Measurements from ENCODE around the gene ASAP3. TPM values are rescaled to one million over a fixed set of nuclear protein-coding genes. Genes with fewer than 3 reads are reported as not detected.
A peak's percentile ranks its signal among the peaks of the same experiment; 100 is the strongest.

ASAP3 gene
- total RNA-seq, 4 donors from 2014 or later, result 17.6 to 39.0 (median 30.5) TPM

DNA sequence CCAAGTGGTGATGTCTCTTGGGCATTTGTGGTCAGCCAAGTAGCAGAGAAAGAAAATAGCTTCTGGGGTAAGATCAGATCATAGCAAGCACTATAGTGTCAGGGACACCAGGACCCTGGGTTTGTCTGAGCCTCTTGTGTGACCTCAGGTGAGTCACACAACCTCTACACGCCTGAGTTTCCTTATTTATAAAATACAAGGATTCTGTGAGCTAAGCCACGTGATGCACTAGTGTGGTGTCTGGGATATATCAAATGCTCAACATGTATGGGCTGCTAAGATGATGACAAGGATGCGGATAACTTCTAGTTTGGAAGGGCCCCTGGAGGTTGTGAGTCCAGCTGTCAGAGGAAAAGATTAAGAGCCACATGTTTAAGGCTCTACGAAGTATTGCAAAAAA is 89.8 kb downstream of the ASAP3 start:
- intact Hi-C loops (cut with DNase I), result no loop called here
- Histone ChIP-seq H3K36me3 (peaks cover 0 to 47% (median 0%) of the 10 kb centered on the region in 3 donors), H3K4me1 (peaks cover 0 to 27% (median 22%) of the 10 kb centered on the region in 3 donors), H3K27me3 (no peaks in the 10 kb centered on the region), H3K27ac (peak overlapping the region; percentile 30 to 82 (median 73)), H3K4me3 (no peak overlapping the region), H3K9me3 (no peaks in the 10 kb centered on the region)
- WGBS, 2 donors, result 23 to 70% methylated on average over 4 of the region's 4 CpGs
- DNase-seq, result no peak
- TF ChIP-seq CTCF (IDR thresholded peaks at IDR 0.05) (no peak), POLR2A (IDR thresholded peaks at IDR 0.05) (no peak)

- no peak for TF ChIP-seq POLR2A (IDR thresholded peaks at IDR 0.05)
- no peak for TF ChIP-seq CTCF (IDR thresholded peaks at IDR 0.05)
- peaks cover 0 to 47% (median 0%) of the 10 kb centered on the region in 3 donors for H3K36me3 ChIP-seq
- WGBS, 2 donors, result 82 to 86% methylated on average over 9 to 13 of the region's 15 CpGs
- H3K4me1 ChIP-seq, result peaks cover 0 to 27% (median 22%) of the 10 kb centered on the region in 3 donors
- H3K4me3 ChIP-seq, result no peak overlapping the region
- no peaks in the 10 kb centered on the region for H3K27me3 ChIP-seq
- H3K27ac ChIP-seq, result peak overlapping the region in 3 of 4 donors; percentile 65 to 82 (median 81)
- intact Hi-C loops (cut with DNase I), result no loop called here
- no peaks in the 10 kb centered on the region for H3K9me3 ChIP-seq
- DNase-seq, result no peak
These were observed 90.3 kb downstream of the ASAP3 start for GRCh38 chr1:23393706-23394105.

- TF ChIP-seq POLR2A (IDR thresholded peaks at IDR 0.05), result no peak
- TF ChIP-seq CTCF (IDR thresholded peaks at IDR 0.05), result no peak
- Histone ChIP-seq H3K9me3 (no peaks in the 10 kb centered on the region), H3K4me3 (no peak overlapping the region), H3K4me1 (peaks cover 0 to 27% (median 22%) of the 10 kb centered on the region in 3 donors), H3K27ac (no peak overlapping the region), H3K27me3 (no peaks in the 10 kb centered on the region), H3K36me3 (peaks cover 0 to 44% (median 0%) of the 10 kb centered on the region in 3 donors)
- intact Hi-C loops (cut with DNase I), result no loop called here
- no peak for DNase-seq
- 62 to 71% methylated on average over 2 of the region's 2 CpGs for WGBS, 2 donors
These were observed 91.7 kb downstream of the ASAP3 start for GRCh38 chr1:23392125-23392855.

DNA sequence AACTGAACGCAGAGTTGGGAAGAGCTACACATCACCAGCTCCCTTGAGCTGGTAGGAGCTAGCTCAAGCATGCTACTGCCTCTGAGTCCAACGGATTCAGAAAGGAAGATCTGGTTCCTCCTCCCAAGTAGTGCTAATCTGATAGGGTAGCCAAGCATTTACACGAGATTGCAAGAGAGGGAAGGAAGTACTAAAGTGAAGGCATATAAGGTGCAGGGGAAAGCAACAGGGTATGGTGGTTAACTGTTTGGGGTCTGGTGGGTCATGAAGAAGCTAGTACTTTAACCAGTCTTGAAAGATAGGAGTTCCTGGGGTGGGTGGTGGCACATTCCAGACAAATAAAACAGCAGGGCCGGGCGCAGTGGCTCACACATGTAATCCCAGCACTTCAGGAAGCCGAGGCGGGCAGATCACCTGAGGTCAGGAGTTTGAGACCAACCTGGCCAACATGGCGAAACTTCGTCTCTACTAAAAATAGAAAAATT is 94.1 kb downstream of the ASAP3 start:
- intact Hi-C loops (cut with DNase I), result no loop called here
- WGBS, 2 donors, result 73 to 74% methylated on average over 8 of the region's 9 CpGs
- H3K4me1 ChIP-seq, result peaks cover 0 to 30% (median 20%) of the 10 kb centered on the region in 3 donors

More for the DNA sequence above, 94.1 kb downstream of the ASAP3 start:
- DNase-seq, result no peak
- Histone ChIP-seq H3K4me3 (no peak overlapping the region), H3K9me3 (no peaks in the 10 kb centered on the region), H3K27ac (no peak overlapping the region), H3K36me3 (peaks cover 0 to 40% (median 0%) of the 10 kb centered on the region in 3 donors), H3K27me3 (no peaks in the 10 kb centered on the region)
- TF ChIP-seq CTCF (IDR thresholded peaks at IDR 0.05) (no peak), POLR2A (IDR thresholded peaks at IDR 0.05) (no peak)
